Cardiac fibroblast (primary cell): ENCODE results near the gene MSI2.

Experiments used
- DNase-seq, 2 donors: peaks; one replicate each; pipeline versions ENCODE4 v3.0.0 to v3.0.0-alpha.2; 2010; ENCODE audit warnings: low read depth in 2 of 2
- H3K4me3 ChIP-seq, 2 donors: replicated peaks in 1 of 2; 1 replicate in 1 of 2; 2 replicates in 1 of 2; pipeline ENCODE4 v1.5.1; 2011; ENCODE audit warnings: low read depth in 2 of 2, low read length in 2 of 2, mild to moderate bottlenecking in 2 of 2, moderate library complexity in 1 of 2
- TF ChIP-seq, protein P1 (sequence below): IDR thresholded peaks from one replicate; pipeline ENCODE4 v1.5.1; 2011; ENCODE audit warnings: low read depth, mild to moderate bottlenecking, low read length, inconsistent platforms

MSI2 gene

DNA sequence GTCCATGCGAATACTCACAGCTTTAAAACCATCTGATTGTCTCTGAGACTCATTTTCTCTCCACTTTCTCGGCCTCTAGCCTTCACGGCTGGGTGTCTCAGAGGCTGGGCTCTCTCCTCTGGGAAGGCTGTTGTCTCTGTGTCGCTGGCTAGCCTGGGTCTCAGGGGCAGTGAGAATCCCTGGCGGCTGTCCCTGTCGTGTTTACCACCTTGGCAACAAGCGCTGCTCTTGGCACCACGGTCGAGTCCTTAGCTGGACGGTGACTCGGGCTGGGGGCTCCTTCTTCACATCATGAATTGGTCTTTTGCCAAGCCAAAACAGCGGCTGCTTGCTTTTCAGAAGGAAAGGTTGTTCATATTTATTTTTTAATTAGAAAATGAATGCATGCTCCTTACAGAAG is 81.1 kb downstream of the MSI2 start:
- TF ChIP-seq, protein P1, sequence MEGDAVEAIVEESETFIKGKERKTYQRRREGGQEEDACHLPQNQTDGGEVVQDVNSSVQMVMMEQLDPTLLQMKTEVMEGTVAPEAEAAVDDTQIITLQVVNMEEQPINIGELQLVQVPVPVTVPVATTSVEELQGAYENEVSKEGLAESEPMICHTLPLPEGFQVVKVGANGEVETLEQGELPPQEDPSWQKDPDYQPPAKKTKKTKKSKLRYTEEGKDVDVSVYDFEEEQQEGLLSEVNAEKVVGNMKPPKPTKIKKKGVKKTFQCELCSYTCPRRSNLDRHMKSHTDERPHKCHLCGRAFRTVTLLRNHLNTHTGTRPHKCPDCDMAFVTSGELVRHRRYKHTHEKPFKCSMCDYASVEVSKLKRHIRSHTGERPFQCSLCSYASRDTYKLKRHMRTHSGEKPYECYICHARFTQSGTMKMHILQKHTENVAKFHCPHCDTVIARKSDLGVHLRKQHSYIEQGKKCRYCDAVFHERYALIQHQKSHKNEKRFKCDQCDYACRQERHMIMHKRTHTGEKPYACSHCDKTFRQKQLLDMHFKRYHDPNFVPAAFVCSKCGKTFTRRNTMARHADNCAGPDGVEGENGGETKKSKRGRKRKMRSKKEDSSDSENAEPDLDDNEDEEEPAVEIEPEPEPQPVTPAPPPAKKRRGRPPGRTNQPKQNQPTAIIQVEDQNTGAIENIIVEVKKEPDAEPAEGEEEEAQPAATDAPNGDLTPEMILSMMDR = no peak
- DNase-seq = no peak

DNA sequence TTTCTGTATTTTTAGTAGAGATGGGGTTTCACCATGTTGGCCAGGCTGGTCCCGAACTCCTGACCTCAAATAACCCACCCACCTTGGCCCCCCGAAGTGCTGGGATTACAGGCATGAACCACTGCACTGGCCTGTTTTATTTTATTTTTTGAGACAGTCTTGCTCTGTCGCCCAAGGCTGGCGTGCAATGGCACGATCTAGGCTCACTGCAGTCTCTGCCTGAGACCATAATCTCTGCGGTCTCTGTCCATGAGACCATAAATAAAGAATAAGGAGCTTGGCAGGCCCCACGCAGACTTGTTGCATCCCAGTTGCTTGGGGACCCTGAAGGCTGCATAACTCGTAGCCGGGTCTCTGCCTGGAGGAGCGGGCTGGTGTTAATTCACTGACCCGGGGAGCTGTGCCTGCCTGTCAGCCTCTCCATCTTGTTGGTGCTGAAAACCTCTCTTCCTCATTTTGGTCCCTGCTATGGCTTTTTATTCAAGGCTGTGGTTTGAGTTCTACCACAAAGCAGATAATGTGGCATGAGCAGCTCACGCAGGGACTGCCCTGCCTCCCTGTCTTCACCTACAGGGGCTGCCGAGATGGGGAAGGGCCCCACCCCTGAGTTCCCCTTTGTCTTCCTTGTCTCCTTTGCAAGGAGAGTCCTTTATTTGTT is 82.1 kb downstream of the MSI2 start:
- H3K4me3 ChIP-seq = no peak overlapping the region
- TF ChIP-seq, protein P1 = no peak
- no peak for DNase-seq

More for the DNA sequence above, 81.1 kb downstream of the MSI2 start:
- H3K4me3 ChIP-seq = no peak overlapping the region

DNA sequence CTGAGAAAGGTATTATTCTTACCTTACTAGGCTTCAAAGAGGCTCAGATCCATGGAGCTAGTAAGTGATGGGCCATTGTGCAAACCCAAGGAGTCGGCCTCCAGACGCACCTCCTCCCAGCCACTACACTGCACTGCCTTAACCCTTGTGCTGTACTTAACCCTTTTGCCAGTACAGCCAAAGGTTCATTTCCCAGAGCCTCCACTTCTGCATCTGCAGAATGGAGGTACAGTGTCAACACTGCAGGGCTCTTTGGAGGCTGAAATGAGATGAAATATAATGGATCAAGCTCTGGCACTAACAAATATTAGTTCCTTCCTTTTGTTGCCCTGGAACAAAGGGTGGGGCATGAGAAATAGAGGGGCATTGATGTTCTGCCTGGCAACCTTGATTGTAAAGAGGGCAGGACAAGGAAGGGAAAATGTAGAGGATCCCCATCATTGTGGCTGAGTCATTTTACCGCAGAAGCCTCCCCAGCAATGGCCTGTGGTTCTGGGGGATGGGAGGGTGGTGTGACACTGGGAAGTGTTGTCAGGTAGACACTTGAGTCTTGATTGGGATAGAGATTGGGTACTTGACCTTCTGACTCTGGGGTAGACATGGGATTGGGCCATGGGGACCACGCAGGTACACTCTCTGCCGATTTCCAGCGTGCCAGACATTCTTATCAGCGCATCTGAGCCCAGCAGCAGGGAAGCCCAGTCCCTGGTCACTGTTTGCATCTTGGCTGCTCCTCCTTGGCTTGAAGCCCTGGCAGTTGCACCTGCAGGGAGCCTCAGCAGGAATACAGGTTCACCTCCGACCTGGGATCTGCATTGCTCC is 84.0 kb downstream of the MSI2 start:
- no peak for DNase-seq
- H3K4me3 ChIP-seq = no peak overlapping the region
- TF ChIP-seq, protein P1 = no peak

DNA sequence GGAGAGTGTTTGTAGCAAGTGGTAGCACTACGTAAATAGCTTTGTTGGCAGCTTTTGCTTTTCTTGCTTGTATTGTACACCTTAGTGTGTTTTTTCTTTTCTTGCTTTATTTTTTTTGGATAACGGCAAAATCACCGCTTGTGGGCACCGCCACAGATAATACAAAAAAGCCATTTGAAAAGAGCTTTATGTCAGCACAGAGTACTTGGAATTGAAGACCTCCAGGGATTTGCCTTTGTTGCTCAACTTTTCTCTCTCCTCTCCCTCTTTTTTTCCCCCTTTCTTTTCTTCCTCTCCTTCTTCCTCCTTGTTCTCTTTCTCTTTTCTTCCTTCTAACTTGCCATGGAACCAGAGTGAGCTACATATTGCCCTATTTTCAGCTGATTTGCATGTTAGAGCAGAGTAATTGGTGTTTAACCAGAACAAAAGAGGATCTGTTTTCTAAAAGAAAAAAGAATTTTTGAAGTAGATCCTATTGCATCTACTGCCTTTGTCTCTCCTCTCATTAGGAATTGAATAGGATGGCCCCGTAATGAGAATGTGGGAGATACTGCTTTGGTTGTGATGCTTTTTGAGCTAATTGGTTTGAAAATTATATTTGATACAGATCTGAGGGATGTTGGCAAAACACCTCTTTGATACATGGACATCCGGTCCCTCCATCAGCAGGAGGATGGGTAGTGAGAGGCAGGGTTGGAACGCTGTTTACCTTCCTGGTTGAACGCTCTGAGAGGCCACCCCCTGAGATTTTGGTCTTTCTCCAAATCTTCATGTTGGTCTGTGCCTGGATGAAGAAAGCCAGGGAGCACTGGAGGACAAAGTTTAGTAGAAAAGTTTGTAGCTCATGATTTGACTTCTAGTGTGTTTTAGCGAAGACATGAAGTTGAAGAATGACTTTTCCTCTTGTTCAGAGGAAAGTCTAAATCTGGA is 85.6 kb downstream of the MSI2 start:
- H3K4me3 ChIP-seq = no peak overlapping the region
- no peak for DNase-seq
- TF ChIP-seq, protein P1 = no peak

DNA sequence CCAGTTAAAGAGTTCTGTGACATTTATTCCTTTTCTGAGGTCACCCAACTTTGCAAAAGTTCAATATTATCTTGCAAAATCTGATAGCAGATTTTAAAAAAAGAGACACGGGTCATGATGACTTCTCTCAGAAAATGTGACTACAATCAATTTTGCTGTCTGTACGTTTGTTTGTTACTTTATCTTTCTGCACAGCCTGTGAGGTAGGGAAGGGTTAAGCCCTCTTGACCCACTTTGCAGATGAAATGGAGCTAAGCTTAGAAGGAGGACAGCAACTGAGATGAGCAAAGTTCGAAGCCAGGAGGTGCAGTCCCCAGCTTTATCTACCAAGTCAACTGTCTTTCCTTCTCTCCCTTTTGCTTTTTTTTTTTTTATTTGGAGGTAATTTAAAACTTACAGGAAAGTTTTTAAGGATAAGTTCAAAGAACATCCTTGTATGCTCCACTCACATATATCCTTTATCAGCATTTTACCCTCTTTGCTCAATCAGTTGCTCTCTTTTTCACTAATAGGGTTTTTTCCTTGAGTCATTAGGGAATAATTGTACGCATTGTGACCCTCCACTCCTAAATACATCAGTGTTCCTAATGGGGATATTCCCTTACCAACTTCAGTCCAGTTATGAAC is 86.8 kb downstream of the MSI2 start:
- TF ChIP-seq, protein P1 = no peak
- no peak overlapping the region for H3K4me3 ChIP-seq
- no peak for DNase-seq

DNA sequence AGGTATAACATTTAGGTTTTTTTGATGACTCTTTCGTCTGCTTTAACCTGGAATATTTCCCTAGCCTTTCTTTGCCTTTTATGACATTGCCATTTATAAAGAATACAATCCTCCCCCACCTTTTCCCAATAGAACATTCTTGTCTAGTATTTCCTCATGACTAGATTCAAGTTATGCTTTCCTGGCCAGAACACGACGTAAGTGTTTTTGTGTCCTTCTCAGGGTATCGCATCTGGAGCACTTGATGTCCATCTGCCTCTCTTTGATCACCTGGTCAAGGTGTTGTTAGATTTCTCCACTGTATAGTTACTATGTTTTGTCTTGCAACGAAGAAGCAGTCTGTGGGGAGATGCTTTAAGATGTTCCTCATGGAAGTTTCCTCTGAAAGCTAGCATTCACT is 87.4 kb downstream of the MSI2 start:
- TF ChIP-seq, protein P1 = no peak
- H3K4me3 ChIP-seq = no peak overlapping the region
- no peak for DNase-seq
